Erythroblast (primary cell): ENCODE measurements around the gene TNFSF15.

Experiments used
- GATA1 ChIP-seq: IDR thresholded peaks from 2 replicates; pipeline ENCODE4 v1.6.1; 2011; ENCODE audit warnings: low read depth, mild to moderate bottlenecking, control low read depth, low read length, moderate library complexity
- POLR2A ChIP-seq: IDR thresholded peaks from 2 replicates; pipeline ENCODE4 v1.6.1; 2011; ENCODE audit warnings: mild to moderate bottlenecking, low read length

- no peak for TF ChIP-seq POLR2A
- TF ChIP-seq GATA1: no peak
Measured at GRCh38 chr9:114824110-114824509, 18.3 kb upstream of the TNFSF15 start.
